SU-DHL-6 (cell line): Measurements from ENCODE around the gene P3H2.

ENCODE experiments used
- H2AFZ ChIP-seq: fragments of 200-600 bp; sonication (generic); 2 replicates; pipeline ENCODE4 v1.6.1; 2014; ENCODE audit warnings: low read depth, mild to moderate bottlenecking, moderate library complexity, mixed read lengths, antibody characterized with exemption, low read length; ENCODE audit not compliant: severe bottlenecking
- H3F3A ChIP-seq: fragments of 200-600 bp; shearing (Covaris generic); 2 replicates; pipeline ENCODE4 v1.6.0; 2016; ENCODE audit warnings: antibody characterized with exemption, mild to moderate bottlenecking; ENCODE audit not compliant: insufficient read depth
- H3K27ac ChIP-seq: fragments of 200-600 bp; sonication (generic); 2 replicates; pipeline ENCODE4 v1.5.1; 2016; ENCODE audit warnings: low read depth, mild to moderate bottlenecking, low read length, moderate library complexity, mixed read lengths
- H3K27me3 ChIP-seq: fragments of 200-600 bp; sonication (generic), shearing (Covaris generic); 2 replicates; pipeline ENCODE4 v1.6.0; 2014; ENCODE audit warnings: mild to moderate bottlenecking, low read length
- H3K36me3 ChIP-seq: fragments of 200-600 bp; sonication (generic); 2 replicates; pipeline ENCODE4 v1.6.1; 2014; ENCODE audit warnings: mild to moderate bottlenecking, low read length, mixed read lengths
- H3K4me2 ChIP-seq: fragments of 300-600, 200-600 bp; shearing (Covaris generic), sonication (generic); 2 replicates; pipeline ENCODE4 v1.6.0; 2014; ENCODE audit warnings: low read length, low read depth, mild to moderate bottlenecking; ENCODE audit not compliant: poor library complexity, severe bottlenecking
- H3K4me3 ChIP-seq: fragments of 200-600 bp; sonication (generic); 2 replicates; pipeline ENCODE4 v1.5.1; 2014; ENCODE audit warnings: antibody characterized with exemption, low read length, mild to moderate bottlenecking, mixed read lengths; ENCODE audit not compliant: insufficient read depth, poor library complexity, severe bottlenecking
- H3K79me2 ChIP-seq: fragments of 200-600 bp; sonication (generic); 2 replicates; pipeline ENCODE4 v1.6.1; 2014; ENCODE audit warnings: mild to moderate bottlenecking, low read length, moderate library complexity; ENCODE audit not compliant: insufficient read depth
- H3K9ac ChIP-seq: fragments of 200-600 bp; sonication (generic); 2 replicates; pipeline ENCODE4 v1.7.0; 2014; ENCODE audit warnings: mild to moderate bottlenecking, low read length
- H3K9me2 ChIP-seq: fragments of 200-600 bp; sonication (generic); replicated peaks from 2 replicates; pipeline ENCODE4 v1.6.1; 2014; ENCODE audit warnings: low read length; ENCODE audit not compliant: insufficient read depth
- H3K9me3 ChIP-seq: fragments of 200-600 bp; sonication (generic); 2 replicates; pipeline ENCODE4 v1.6.1; 2014; ENCODE audit warnings: low read length, mixed read lengths; ENCODE audit not compliant: insufficient read depth
- H4K20me1 ChIP-seq: fragments of 200-600 bp; sonication (generic); 2 replicates; pipeline ENCODE4 v1.6.1; 2014; ENCODE audit warnings: low read depth, mild to moderate bottlenecking, antibody characterized with exemption, low read length, moderate library complexity, mixed read lengths
- CTCF ChIP-seq: fragments of 200-600 bp; sonication (generic); IDR thresholded peaks from one replicate; pipeline ENCODE4 v1.5.1; 2017; ENCODE audit warnings: antibody characterized with exemption, mild to moderate bottlenecking, low read length, moderate library complexity; ENCODE audit not compliant: insufficient read depth, poor library complexity, severe bottlenecking
- EZH2phosphoT487 ChIP-seq: fragments of 200-600 bp; sonication (generic), shearing (Covaris generic); conservative IDR thresholded peaks from 2 replicates; pipeline ENCODE4 v1.6.1; 2018; ENCODE audit warnings: mild to moderate bottlenecking, antibody characterized with exemption, low read length, moderate library complexity, mixed read lengths

Gene P3H2

GRCh38 chr3:190127797-190128196, 7.1 kb upstream of the P3H2 start:
- Histone ChIP-seq H2AFZ (no peak overlapping the region), H3K9me3 (no peaks in the 10 kb centered on the region), H3K9me2 (no peaks in the 10 kb centered on the region), H3F3A (no peaks in the 10 kb centered on the region), H3K36me3 (no peaks in the 10 kb centered on the region), H3K4me2 (no peak overlapping the region), H3K79me2 (no peaks in the 10 kb centered on the region), H3K27ac (no peak overlapping the region), H4K20me1 (no peaks in the 10 kb centered on the region), H3K27me3 (no peaks in the 10 kb centered on the region), H3K9ac (no peak overlapping the region), H3K4me3 (no peak overlapping the region)
- no peak for TF ChIP-seq CTCF

DNA sequence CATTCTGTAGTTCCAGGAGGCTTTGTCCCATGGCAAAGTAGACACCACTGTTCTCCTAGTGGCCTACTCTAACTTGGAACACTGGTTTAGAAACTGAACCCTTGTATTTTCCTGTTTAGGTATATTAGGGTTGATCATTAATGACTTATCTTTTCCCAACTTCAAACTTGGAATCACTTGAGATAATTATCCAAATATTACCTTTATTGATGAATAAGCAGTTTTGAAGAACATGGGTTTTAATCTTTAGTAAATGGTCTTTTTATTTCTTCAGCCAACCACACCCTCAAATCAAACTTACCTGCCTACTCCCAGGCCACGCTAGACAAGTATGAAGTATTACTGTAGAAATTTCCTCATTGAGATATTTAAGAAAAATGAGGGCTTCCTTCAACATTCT, 6.5 kb upstream of the P3H2 start:
- Histone ChIP-seq H3K9ac (no peak overlapping the region), H3K4me2 (no peak overlapping the region), H3K9me2 (no peaks in the 10 kb centered on the region), H3F3A (no peaks in the 10 kb centered on the region), H3K79me2 (no peaks in the 10 kb centered on the region), H3K27me3 (no peaks in the 10 kb centered on the region), H3K9me3 (no peaks in the 10 kb centered on the region), H3K27ac (no peak overlapping the region), H3K4me3 (no peak overlapping the region), H4K20me1 (no peaks in the 10 kb centered on the region), H3K36me3 (no peaks in the 10 kb centered on the region), H2AFZ (no peak overlapping the region)
- TF ChIP-seq EZH2phosphoT487 (no peak), CTCF (no peak)

DNA sequence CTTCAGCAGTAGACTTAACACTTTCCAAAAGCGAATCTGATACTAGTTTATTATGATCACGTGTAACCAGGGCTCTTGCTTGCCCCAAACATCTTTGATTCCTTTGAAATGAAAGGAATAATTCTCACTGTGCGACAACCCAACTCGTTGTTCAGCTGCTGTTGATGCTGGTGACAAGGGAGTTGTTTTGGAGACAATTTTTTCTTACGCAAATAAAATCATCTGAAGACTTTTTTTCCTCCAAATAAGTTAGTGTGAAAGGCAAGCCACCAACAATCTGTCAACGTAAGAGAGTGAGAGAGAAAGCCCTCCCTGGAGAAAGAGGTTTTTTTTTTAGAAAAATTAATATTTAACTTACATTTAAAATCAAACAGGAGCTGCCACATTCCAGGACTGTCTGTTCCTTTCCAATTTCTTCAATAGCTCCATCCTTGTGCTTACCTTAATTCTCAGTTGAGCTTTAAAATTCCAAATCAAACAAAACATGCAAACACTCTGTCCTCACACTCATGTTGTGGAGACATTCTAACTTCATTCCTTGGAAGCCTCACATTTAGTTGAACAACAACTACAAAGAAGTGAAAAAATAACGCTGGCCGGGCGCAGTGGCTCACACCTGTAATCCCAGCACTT, 4.9 kb upstream of the P3H2 start:
- H2AFZ ChIP-seq: no peak overlapping the region
- no peaks in the 10 kb centered on the region for H4K20me1 ChIP-seq
- H3K9me3 ChIP-seq: no peaks in the 10 kb centered on the region
- no peaks in the 10 kb centered on the region for H3F3A ChIP-seq
- H3K4me3 ChIP-seq: no peak overlapping the region
- no peak overlapping the region for H3K4me2 ChIP-seq
- no peaks in the 10 kb centered on the region for H3K79me2 ChIP-seq
- no peak overlapping the region for H3K9ac ChIP-seq
- H3K9me2 ChIP-seq: no peaks in the 10 kb centered on the region
- no peaks in the 10 kb centered on the region for H3K27me3 ChIP-seq
- H3K27ac ChIP-seq: no peak overlapping the region
- H3K36me3 ChIP-seq: no peaks in the 10 kb centered on the region
- TF ChIP-seq EZH2phosphoT487 (no peak), CTCF (no peak)

DNA sequence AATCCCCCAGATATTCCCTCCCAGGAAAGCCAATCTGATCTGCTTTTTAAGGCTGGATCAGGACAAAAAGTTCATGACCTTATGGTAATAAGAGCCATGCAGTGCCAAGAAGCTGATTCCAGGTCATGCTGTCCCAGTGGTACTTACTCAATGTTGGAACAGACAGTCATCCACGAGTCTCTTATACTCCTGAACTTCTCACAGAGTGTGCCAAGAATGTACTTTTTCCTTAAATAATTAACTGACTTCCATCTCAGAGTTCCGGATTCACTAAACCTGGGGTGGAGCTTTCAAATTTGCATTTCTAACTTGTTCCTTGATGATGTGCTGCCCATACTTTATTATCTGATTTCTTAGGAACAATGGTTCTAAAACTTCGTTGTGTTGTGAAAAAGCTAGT, 3.4 kb upstream of the P3H2 start:
- Histone ChIP-seq H3K79me2 (no peaks in the 10 kb centered on the region), H3K9me3 (no peaks in the 10 kb centered on the region), H3K27me3 (no peaks in the 10 kb centered on the region), H3K9me2 (no peaks in the 10 kb centered on the region), H2AFZ (no peak overlapping the region), H3F3A (no peaks in the 10 kb centered on the region), H4K20me1 (no peaks in the 10 kb centered on the region), H3K4me2 (no peak overlapping the region), H3K4me3 (no peak overlapping the region), H3K36me3 (no peaks in the 10 kb centered on the region), H3K9ac (no peak overlapping the region), H3K27ac (no peak overlapping the region)
- TF ChIP-seq CTCF: no peak
- TF ChIP-seq EZH2phosphoT487: no peak
